Measurements from ENCODE around the gene TICAM1. TPM values are rescaled to one million over a fixed set of nuclear protein-coding genes. Genes with fewer than 3 reads are reported as not detected.
"Not testable (repeated sequence)": the region's sequence is repeated elsewhere in the genome, so short reads cannot be mapped to it uniquely, and the experiment has no call there.

TICAM1 gene
- total and polyA plus RNA-seq, 10 of the 15 experiments (the other 5 are each of a cell fraction or from before 2014, with no cell fraction given) = 0.31 to 31.1 (median 5.3) TPM

DNA sequence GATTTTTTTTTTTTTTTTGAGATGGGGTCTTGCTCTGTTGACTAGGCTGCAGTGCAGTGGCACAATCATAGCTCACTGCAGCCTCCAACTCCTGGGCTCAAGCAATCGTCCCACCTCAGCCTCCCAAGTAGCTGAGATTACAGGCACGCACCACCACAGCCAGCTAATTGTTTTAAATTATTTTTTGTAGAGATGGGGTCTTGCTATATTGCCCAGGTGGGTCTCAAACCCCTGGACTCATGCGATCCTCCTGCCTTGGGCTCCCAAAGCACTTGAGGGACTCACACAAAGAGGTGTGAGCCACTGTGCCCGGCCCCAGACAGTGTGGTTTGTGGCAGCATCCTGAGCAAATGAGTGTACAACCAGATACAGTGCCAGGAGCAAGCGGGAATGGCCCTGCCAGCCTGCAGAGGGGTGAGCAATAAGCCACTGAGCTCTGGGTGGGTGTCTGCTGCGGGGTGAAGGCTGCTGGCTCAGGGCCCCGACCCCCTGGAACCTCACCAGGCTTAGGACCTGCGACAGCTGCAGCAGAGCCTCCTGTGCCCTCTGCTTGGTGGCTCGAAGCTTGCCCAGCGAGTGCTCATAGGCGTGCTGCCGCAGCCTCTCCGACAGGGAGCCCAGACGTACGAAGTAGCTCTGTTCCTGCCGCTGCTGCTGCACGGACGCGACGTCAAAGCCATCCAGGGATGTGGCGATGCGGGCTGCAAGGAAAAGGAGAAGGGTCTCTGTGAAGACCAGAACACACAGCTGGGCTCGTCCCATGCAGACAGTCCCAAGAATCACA lies 15.9 kb upstream of the TICAM1 start:
- RAD21 ChIA-PET (ENCODE audit: unreplicated experiment) = interaction anchor here (3.8 kb wide), 1 partner anchor 17 kb away, joined by 16 read pairs; the partner anchor contains the start of gene TICAM1
- CTCF ChIA-PET = interaction anchor here (5.4 to 10.7 kb wide), 2 partner anchors 36 to 64 kb away, joined by 28 to 346 read pairs; no protein-coding TSS in a partner anchor
- Histone ChIP-seq H3K27ac (ENCODE audit: control insufficient read depth, insufficient read depth) (no peak overlapping the region), H3K9ac (ENCODE audit: control insufficient read depth, insufficient read depth, low read length) (no peak overlapping the region), H3K4me2 (ENCODE audit: control insufficient read depth, insufficient read depth) (no peak overlapping the region), H3K4me1 (ENCODE audit: control insufficient read depth, insufficient read depth, low read length) (peaks cover 27% of the 10 kb centered on the region), H3K27me3 (replicated peaks in 1 of 2; ENCODE audit: control insufficient read depth in 2 of 2, insufficient read depth in 2 of 2, low read length in 1 of 2) (no peaks in the 10 kb centered on the region), H3K9me3 (replicated peaks; ENCODE audit: control insufficient read depth, insufficient read depth, low read length) (no peaks in the 10 kb centered on the region), H3K36me3 (ENCODE audit: control insufficient read depth in 2 of 2, insufficient read depth in 2 of 2, low read length in 1 of 2) (peaks cover 10 to 17% of the 10 kb centered on the region in 2 experiments; a peak in 3 of 4 replicates), H3K4me3 (no peak overlapping the region), H4K20me1 (ENCODE audit: control insufficient read depth, insufficient read depth) (no peaks in the 10 kb centered on the region), H3K79me2 (ENCODE audit: control insufficient read depth, insufficient read depth, low read length) (no peaks in the 10 kb centered on the region), H2AFZ (ENCODE audit: control insufficient read depth, low read depth, low read length) (no peak overlapping the region)
- intact Hi-C loops (cut with micrococcal nuclease; ENCODE audit: unreplicated experiment) = no loop called here
- FAIRE-seq (no peak), ATAC-seq (no peak), DNase-seq (ENCODE audit: low read depth, low spot score) (no peak)
- WGBS (ENCODE audit: insufficient coverage, insufficient replicate concordance, low lambda C conversion rate, missing lambda C conversion rate) = 96% methylated on average over 23 of the region's 23 CpGs
- no TSS peak for BruUV-seq (replicated peaks)
- TF ChIP-seq DPF2 (IDR thresholded peaks at IDR 0.05) (no peak), POLR2A (IDR thresholded peaks at IDR 0.05; ENCODE audit: low read depth, low read length) (peak; percentile 38; the same call in 1 of the 2 replicates)
- in situ Hi-C loops (cut with MboI) = no loop called here
- POLR2A ChIA-PET = no interaction called here
- SMC1A ChIA-PET (ENCODE audit: uncharacterized antibody, unreplicated experiment) = interaction anchor here (13.9 kb wide), 1 partner anchor 36 kb away, joined by 176 read pairs; no protein-coding TSS in a partner anchor

GRCh38 chr19:4845975-4846374 lies 14.5 kb upstream of the TICAM1 start:
- ChIA-PET CTCF (interaction anchor here (0.8 to 5.4 kb wide), 6 partner anchors 13 to 66 kb away, joined by 3 to 29 read pairs (median 4); no protein-coding TSS in a partner anchor), RAD21 (ENCODE audit: unreplicated experiment) (interaction anchor here (0.7 to 3.8 kb wide), 2 partner anchors 15 to 214 kb away, joined by 4 to 16 read pairs; partner anchors contain the start of gene TICAM1), SMC1A (ENCODE audit: uncharacterized antibody, unreplicated experiment) (interaction anchor here (13.9 kb wide), 1 partner anchor 35 kb away, joined by 176 read pairs; no protein-coding TSS in a partner anchor)
- DNase-seq (ENCODE audit: low read depth, low spot score); POLR2A ChIA-PET; H3K27ac ChIP-seq (ENCODE audit: control insufficient read depth, insufficient read depth); H3K4me2 ChIP-seq (ENCODE audit: control insufficient read depth, insufficient read depth); BruUV-seq (replicated peaks); H3K9ac ChIP-seq (ENCODE audit: control insufficient read depth, insufficient read depth, low read length); H4K20me1 ChIP-seq (ENCODE audit: control insufficient read depth, insufficient read depth); H3K27me3 ChIP-seq (replicated peaks in 1 of 2; ENCODE audit: control insufficient read depth in 2 of 2, insufficient read depth in 2 of 2, low read length in 1 of 2); ATAC-seq; FAIRE-seq; H3K79me2 ChIP-seq (ENCODE audit: control insufficient read depth, insufficient read depth, low read length); in situ Hi-C loops (cut with MboI); H3K4me3 ChIP-seq; intact Hi-C loops (cut with micrococcal nuclease; ENCODE audit: unreplicated experiment); H2AFZ ChIP-seq (ENCODE audit: control insufficient read depth, low read depth, low read length); H3K9me3 ChIP-seq (replicated peaks; ENCODE audit: control insufficient read depth, insufficient read depth, low read length): not testable (repeated sequence)
- Histone ChIP-seq H3K4me1 (ENCODE audit: control insufficient read depth, insufficient read depth, low read length) (peaks cover 25% of the 10 kb centered on the region), H3K36me3 (ENCODE audit: control insufficient read depth in 2 of 2, insufficient read depth in 2 of 2, low read length in 1 of 2) (peaks cover 10 to 12% of the 10 kb centered on the region in 2 experiments; a peak in 3 of 4 replicates)
- 95% methylated on average over 8 of the region's 9 CpGs for WGBS (ENCODE audit: insufficient coverage, insufficient replicate concordance, low lambda C conversion rate, missing lambda C conversion rate)
